SK-N-SH (cell line): ENCODE data around the gene SAMD14. TPM values are rescaled to one million over a fixed set of nuclear protein-coding genes. Genes with fewer than 3 reads are reported as not detected.
A peak's percentile ranks its signal among the peaks of the same experiment; 100 is the strongest.

Experiments used
- CTCF ChIA-PET: fragments of 300-600, 350-600 bp; formaldehyde crosslinking; extraction: SDS; loops from one replicate; lab custom pipeline; 2021; lab: Yijun Ruan, JAX
- POLR2A ChIA-PET: fragments of 350-600 bp; sonication (Branson Sonifier 250); formaldehyde crosslinking; extraction: SDS; loops from one replicate; lab custom pipeline; 2020; ENCODE audit warnings: antibody characterized with exemption, inconsistent platforms; lab: Yijun Ruan, JAX
- DNase-seq: peaks from one replicate; pipeline ENCODE4 v3.0.0; 2012
- H2AFZ ChIP-seq: fragments of 200-600 bp; sonication (generic); 2 replicates; pipeline ENCODE4 v1.8.1; 2016; ENCODE audit warnings: antibody characterized with exemption, mild to moderate bottlenecking, low read depth
- H3F3A ChIP-seq: fragments of 200-600 bp; sonication (generic); replicated peaks from 2 replicates; pipeline ENCODE3; 2016; ENCODE audit warnings: antibody characterized with exemption, mild to moderate bottlenecking; ENCODE audit not compliant: insufficient read depth
- H3K27ac ChIP-seq, 2 experiments: fragments of 200-500 bp in 1 of 2; fragments of 200-600 bp in 1 of 2; sonication (Bioruptor generic) in 1 of 2; sonication (generic), shearing (Covaris generic) in 1 of 2; 2 replicates each; pipeline versions ENCODE4 v1.5.1 to v1.6.1; 2014 to 2016; ENCODE audit warnings: low read depth in 2 of 2, inconsistent platforms in 1 of 2, low read length in 1 of 2, mild to moderate bottlenecking in 1 of 2, mixed read lengths in 1 of 2
- H3K27me3 ChIP-seq: fragments of 200-600 bp; sonication (generic), shearing (Covaris generic); 2 replicates; pipeline ENCODE4 v1.6.1; 2016; ENCODE audit warnings: mixed run types; ENCODE audit not compliant: insufficient read depth
- H3K36me3 ChIP-seq, 2 experiments: fragments of 200-500 bp in 1 of 2; fragments of 200-600 bp in 1 of 2; sonication (Bioruptor generic) in 1 of 2; sonication (generic) in 1 of 2; replicated peaks in 1 of 2; 2 replicates each; pipeline versions ENCODE3 to v1.5.1; 2014 to 2016; ENCODE audit warnings: low read length in 1 of 2, mild to moderate bottlenecking in 1 of 2; ENCODE audit not compliant: insufficient read depth in 2 of 2, control insufficient read depth in 1 of 2
- H3K4me1 ChIP-seq, 2 experiments: fragments of 200-500 bp in 1 of 2; fragments of 200-600 bp in 1 of 2; sonication (Bioruptor generic) in 1 of 2; sonication (generic), shearing (Covaris generic) in 1 of 2; 2 replicates each; pipeline versions ENCODE4 v1.5.1 to v1.6.1; 2014 to 2016; ENCODE audit warnings: low read depth in 1 of 2, low read length in 1 of 2, mixed run types in 1 of 2; ENCODE audit not compliant: insufficient read depth in 2 of 2, control insufficient read depth in 1 of 2
- H3K4me2 ChIP-seq: fragments of 200-600 bp; sonication (generic), shearing (Covaris generic); 2 replicates; pipeline ENCODE4 v1.6.1; 2017; ENCODE audit warnings: mixed run types
- H3K4me3 ChIP-seq, 2 experiments: fragments of 200-500 bp in 1 of 2; fragments of 200-600 bp in 1 of 2; sonication (Bioruptor generic) in 1 of 2; sonication (generic), shearing (Covaris generic) in 1 of 2; 2 replicates each; pipeline versions ENCODE4 v1.5.1 to v1.8.1; 2014 to 2016; ENCODE audit warnings: low read depth in 2 of 2, inconsistent platforms in 1 of 2, low read length in 1 of 2, mild to moderate bottlenecking in 1 of 2, mixed read lengths in 1 of 2, moderate library complexity in 1 of 2
- H3K79me2 ChIP-seq: fragments of 200-600 bp; sonication (generic); 2 replicates; pipeline ENCODE4 v1.8.1; 2017; ENCODE audit warnings: mild to moderate bottlenecking; ENCODE audit not compliant: insufficient read depth
- H3K9ac ChIP-seq: fragments of 200-600 bp; sonication (generic); 2 replicates; pipeline ENCODE4 v1.6.1; 2017; ENCODE audit warnings: mixed run types
- H3K9me2 ChIP-seq: fragments of 200-600 bp; sonication (generic); 2 replicates; pipeline ENCODE4 v1.6.1; 2017; ENCODE audit warnings: mixed run types
- H3K9me3 ChIP-seq: fragments of 200-600 bp; sonication (generic); 2 replicates; pipeline ENCODE4 v1.6.1; 2017; ENCODE audit warnings: mixed run types, mild to moderate bottlenecking, moderate library complexity
- H4K20me1 ChIP-seq: fragments of 200-600 bp; sonication (generic); 2 replicates; pipeline ENCODE4 v1.6.1; 2017; ENCODE audit warnings: mild to moderate bottlenecking, mixed run types; ENCODE audit not compliant: insufficient read depth
- CHD2 ChIP-seq: fragments of 150-350 bp; IDR thresholded peaks from 2 replicates; pipeline ENCODE4 v1.6.1; 2018; ENCODE audit warnings: low read length; ENCODE audit not compliant: partially characterized antibody
- CTCF ChIP-seq: fragments of 200-600 bp; sonication (generic); IDR thresholded peaks from 2 replicates; pipeline ENCODE4 v1.6.1; 2017; ENCODE audit warnings: antibody characterized with exemption, mild to moderate bottlenecking, moderate library complexity
- FOSL2 ChIP-seq: IDR thresholded peaks from 2 replicates; pipeline ENCODE4 v1.4.0; 2012; ENCODE audit warnings: low read depth, mild to moderate bottlenecking, moderate library complexity, borderline replicate concordance
- FOXJ3 ChIP-seq: sonication (generic); formaldehyde crosslinking; IDR thresholded peaks from 2 replicates; pipeline ENCODE4 v1.5.1; 2020; ENCODE audit warnings: mild to moderate bottlenecking, missing genetic modification reagents
- MEF2A ChIP-seq: IDR thresholded peaks from 2 replicates; pipeline ENCODE4 v1.4.0; 2012; ENCODE audit warnings: low read depth, borderline replicate concordance
- RXRA ChIP-seq: IDR thresholded peaks from 2 replicates; pipeline ENCODE4 v1.4.0; 2012; ENCODE audit warnings: low read depth, mild to moderate bottlenecking, borderline replicate concordance
- SMC3 ChIP-seq: IDR thresholded peaks from 2 replicates; pipeline ENCODE4 v1.6.1; 2012; ENCODE audit warnings: low read depth, low read length, improper control_type of control experiment
- TAF1 ChIP-seq: IDR thresholded peaks from 2 replicates; pipeline ENCODE4 v1.6.1; 2012; ENCODE audit warnings: low read depth, mild to moderate bottlenecking, low read length, moderate library complexity, borderline replicate concordance
- WGBS: methylation state at CpG from one replicate; pipeline ENCODE4 v1.1.6; 2017; ENCODE audit warnings: low lambda C conversion rate; 5-methylcytosine and 5-hydroxymethylcytosine counted together
- polyA plus RNA-seq, 3 experiments: library from polyadenylated mRNA; depleted of rRNA; stranded (reverse); fragments of >200 nt; gene quantifications; 2 replicates each; pipeline ENCODE4 v1.2.3, GENCODE V29; 2012
- TF ChIP-seq, protein P1 (sequence below): IDR thresholded peaks from 2 replicates; pipeline ENCODE4 v1.4.0; 2012; ENCODE audit warnings: low read depth, borderline replicate concordance
- TF ChIP-seq, protein P2 (sequence below): fragments of 150-350 bp; IDR thresholded peaks from 2 replicates; pipeline ENCODE4 v1.6.1; 2016; ENCODE audit warnings: mild to moderate bottlenecking, low read depth, low read length

SAMD14 gene
- polyA plus RNA-seq, 1 of the 3 experiments (the other 2 are of a cell fraction): 3.4 TPM

DNA sequence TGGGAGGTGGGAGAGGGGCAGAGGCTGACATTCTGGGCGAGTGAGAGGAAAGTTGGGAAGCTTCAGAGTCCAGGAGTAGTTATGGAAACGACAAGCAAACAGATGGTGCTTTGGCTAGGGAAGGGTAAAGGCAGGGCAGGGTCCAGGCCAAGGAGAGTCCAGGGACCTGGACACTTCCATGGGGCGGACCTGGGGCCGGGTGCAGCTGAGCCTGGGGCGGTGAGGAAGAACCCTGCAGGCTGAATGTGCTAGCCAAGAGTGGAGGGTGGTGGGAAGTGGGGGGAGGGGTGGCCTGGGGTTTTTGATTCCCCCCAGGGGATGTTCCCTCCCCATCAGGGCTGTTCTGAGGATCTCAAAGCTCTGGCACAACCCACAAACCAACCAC is 17.9 kb upstream of the SAMD14 start:
- Histone ChIP-seq H3F3A (peaks cover 26% of the 10 kb centered on the region), H3K36me3 (peaks cover 15 to 30% of the 10 kb centered on the region in 2 experiments), H3K4me3 (peak overlapping the region; percentile 66 to 81), H2AFZ (no peak overlapping the region), H4K20me1 (peaks cover 57% of the 10 kb centered on the region), H3K4me2 (peak overlapping the region; percentile 97), H3K4me1 (peaks cover 27 to 46% of the 10 kb centered on the region in 2 experiments; a peak in 3 of 4 replicates), H3K9ac (peak overlapping the region; percentile 92), H3K27me3 (no peaks in the 10 kb centered on the region), H3K79me2 (peaks cover 75% of the 10 kb centered on the region), H3K9me3 (no peaks in the 10 kb centered on the region), H3K9me2 (no peaks in the 10 kb centered on the region), H3K27ac (peak overlapping the region; percentile 2 to 54; a peak in 3 of 4 replicates)
- 35% methylated on average over 5 of the region's 5 CpGs for WGBS
- CTCF ChIA-PET: interaction anchor here (0.7 to 12.8 kb wide), 15 partner anchors 10 to 149 kb away, joined by 3 to 169 read pairs (median 5); partner anchors contain the start of genes COL1A1 and SGCA
- DNase-seq: peak; percentile 70
- POLR2A ChIA-PET: interaction anchor here (0.6 to 2.0 kb wide), 3 partner anchors 11 to 53 kb away, joined by 3 to 8 read pairs (median 6); partner anchors contain the start of gene PDK2
- TF ChIP-seq MEF2A (no peak), TAF1 (no peak), RXRA (no peak), SMC3 (no peak)
- TF ChIP-seq, protein P1, sequence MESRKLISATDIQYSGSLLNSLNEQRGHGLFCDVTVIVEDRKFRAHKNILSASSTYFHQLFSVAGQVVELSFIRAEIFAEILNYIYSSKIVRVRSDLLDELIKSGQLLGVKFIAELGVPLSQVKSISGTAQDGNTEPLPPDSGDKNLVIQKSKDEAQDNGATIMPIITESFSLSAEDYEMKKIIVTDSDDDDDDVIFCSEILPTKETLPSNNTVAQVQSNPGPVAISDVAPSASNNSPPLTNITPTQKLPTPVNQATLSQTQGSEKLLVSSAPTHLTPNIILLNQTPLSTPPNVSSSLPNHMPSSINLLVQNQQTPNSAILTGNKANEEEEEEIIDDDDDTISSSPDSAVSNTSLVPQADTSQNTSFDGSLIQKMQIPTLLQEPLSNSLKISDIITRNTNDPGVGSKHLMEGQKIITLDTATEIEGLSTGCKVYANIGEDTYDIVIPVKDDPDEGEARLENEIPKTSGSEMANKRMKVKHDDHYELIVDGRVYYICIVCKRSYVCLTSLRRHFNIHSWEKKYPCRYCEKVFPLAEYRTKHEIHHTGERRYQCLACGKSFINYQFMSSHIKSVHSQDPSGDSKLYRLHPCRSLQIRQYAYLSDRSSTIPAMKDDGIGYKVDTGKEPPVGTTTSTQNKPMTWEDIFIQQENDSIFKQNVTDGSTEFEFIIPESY: no peak

- no peaks in the 10 kb centered on the region for H3K9me3 ChIP-seq
- H3K79me2 ChIP-seq: peaks cover 83% of the 10 kb centered on the region
- no peak overlapping the region for H2AFZ ChIP-seq
- peak overlapping the region; percentile 2 to 54; a peak in 2 of 4 replicates for H3K27ac ChIP-seq
- peaks cover 21 to 38% of the 10 kb centered on the region in 2 experiments; a peak in 3 of 4 replicates for H3K4me1 ChIP-seq
- H3K9ac ChIP-seq: peak overlapping the region; percentile 92
- H3K36me3 ChIP-seq: peaks cover 15 to 37% of the 10 kb centered on the region in 2 experiments
- WGBS: 87% methylated on average over 14 of the region's 15 CpGs
- H3K27me3 ChIP-seq: no peaks in the 10 kb centered on the region
- peaks cover 64% of the 10 kb centered on the region for H4K20me1 ChIP-seq
- no peak for DNase-seq
- no peaks in the 10 kb centered on the region for H3K9me2 ChIP-seq
- peak overlapping the region; percentile 66 to 81 for H3K4me3 ChIP-seq
- TF ChIP-seq CHD2 (no peak), FOSL2 (no peak), FOXJ3 (CRISPR knock-in tag) (no peak), CTCF (no peak)
- TF ChIP-seq, protein P2, sequence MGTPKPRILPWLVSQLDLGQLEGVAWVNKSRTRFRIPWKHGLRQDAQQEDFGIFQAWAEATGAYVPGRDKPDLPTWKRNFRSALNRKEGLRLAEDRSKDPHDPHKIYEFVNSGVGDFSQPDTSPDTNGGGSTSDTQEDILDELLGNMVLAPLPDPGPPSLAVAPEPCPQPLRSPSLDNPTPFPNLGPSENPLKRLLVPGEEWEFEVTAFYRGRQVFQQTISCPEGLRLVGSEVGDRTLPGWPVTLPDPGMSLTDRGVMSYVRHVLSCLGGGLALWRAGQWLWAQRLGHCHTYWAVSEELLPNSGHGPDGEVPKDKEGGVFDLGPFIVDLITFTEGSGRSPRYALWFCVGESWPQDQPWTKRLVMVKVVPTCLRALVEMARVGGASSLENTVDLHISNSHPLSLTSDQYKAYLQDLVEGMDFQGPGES: no peak
- TF ChIP-seq, all 33 proteins: peak for 0
- POLR2A ChIA-PET: interaction anchor here (0.6 to 2.0 kb wide), 3 partner anchors 15 to 53 kb away, joined by 3 to 8 read pairs (median 4); partner anchors contain the start of gene PDK2
- Histone ChIP-seq H3F3A (peaks cover 26% of the 10 kb centered on the region), H3K4me2 (peak overlapping the region; percentile 97)
- CTCF ChIA-PET: interaction anchor here (0.9 to 12.8 kb wide), 14 partner anchors 9 to 60 kb away, joined by 3 to 169 read pairs (median 11); partner anchors contain the start of genes COL1A1 and SGCA
Measured at GRCh38 chr17:50146927-50147665, 17.1 kb upstream of the SAMD14 start.
